Hematopoietic multipotent progenitor cell treated with erythropoietin and hydrocortisone succinate and interleukin-3 and kit ligand, for 4 days (in vitro differentiated cells): ENCODE data around the gene SCAMP3.
"Not testable (repeated sequence)": the region's sequence is repeated elsewhere in the genome, so short reads cannot be mapped to it uniquely, and the experiment has no call there.

ENCODE experiments used
- DNase-seq: peaks from one replicate; pipeline ENCODE4 v3.0.0-alpha.2; 2015

Gene SCAMP3

DNA sequence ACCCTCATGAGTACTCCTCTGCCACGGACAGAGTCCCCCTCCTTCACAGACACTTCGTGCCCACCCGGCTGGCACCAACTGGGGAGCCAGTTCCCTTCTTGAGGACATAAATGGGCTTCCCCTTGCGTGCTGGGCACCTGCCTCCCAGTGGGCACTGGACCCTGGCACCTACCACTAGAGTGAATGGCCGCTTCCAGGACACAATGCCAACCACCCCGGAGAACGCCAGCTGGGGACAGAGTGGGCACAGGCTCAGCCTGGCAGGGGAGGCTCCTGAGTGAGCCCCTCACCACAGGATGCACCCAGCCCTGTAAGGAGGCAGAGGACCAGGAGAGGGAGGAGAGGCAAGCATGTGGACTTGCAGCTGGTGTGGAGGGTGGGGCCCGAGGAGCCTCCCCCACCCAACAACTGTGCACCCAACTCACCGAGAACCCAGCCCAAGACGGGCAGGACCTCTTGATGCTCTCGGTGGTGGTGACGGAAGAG lies 7.9 kb downstream of the SCAMP3 start:
- no peak for DNase-seq

GRCh38 chr1:155253797-155254196 lies 8.4 kb downstream of the SCAMP3 start:
- DNase-seq = no peak

DNA sequence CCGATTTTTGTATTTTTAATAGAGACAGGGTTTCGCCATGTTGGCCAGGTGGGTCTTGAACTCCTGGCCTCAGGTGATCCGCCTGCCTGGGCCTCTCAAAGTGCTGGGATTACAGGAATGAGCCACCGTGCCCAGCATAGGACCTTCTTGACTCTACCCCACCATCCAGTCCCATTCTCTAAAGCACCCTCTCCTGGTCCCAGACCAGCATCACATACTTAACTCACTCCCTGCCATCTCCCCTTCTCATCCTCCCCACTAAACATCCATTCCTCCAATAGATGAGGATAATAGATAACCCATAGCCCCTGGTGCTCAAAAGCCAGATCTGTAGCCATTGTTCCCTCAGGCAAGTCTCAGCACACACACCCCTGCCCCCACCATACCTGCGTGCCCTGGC lies 9.0 kb downstream of the SCAMP3 start:
- DNase-seq = no peak

DNA sequence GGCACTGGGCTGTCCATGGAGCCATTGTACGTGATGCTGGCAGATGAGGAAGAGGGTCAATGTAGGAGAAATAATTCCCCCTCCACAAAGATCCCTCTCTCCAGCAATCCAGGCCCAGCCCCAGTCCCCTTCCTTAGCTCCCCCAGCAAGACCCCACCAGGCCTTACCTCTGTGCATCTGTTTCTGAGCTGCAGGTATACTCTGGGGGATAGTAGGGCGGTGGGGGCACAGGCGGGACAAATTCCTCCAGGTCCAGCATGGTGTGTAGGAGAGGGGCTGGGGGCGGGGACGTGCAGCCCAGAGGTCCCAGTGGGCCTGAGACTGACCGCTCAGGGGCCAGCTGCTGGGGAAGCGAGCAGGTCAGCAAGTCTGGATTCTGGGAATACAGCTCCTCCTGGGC lies 10.6 kb downstream of the SCAMP3 start:
- DNase-seq = no peak

GRCh38 chr1:155250633-155251449 lies 11.3 kb downstream of the SCAMP3 start:
- DNase-seq = peak; percentile 98

DNA sequence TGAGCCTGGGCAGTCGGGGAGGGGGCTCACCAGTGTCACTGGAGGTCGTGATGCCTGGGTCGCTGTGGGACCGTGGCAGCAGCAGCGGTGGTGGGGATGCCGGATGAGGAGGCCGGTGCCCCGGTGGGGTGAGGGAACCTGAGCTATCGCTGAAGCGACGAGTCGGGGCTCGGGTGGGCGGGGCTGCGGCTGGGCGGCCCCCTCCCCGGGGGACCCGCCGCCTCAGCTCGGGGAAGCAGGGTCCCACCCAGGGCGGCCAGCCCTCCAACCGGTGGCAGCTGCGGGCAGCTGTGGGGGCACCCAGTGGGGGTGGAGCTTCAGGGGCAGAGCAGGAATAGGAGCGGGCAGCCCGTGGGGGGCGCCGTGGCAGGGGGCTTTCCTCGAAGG lies 11.9 kb downstream of the SCAMP3 start:
- peak; percentile 75 for DNase-seq

GRCh38 chr1:155247667-155248553 lies 14.2 kb downstream of the SCAMP3 start:
- DNase-seq = peak; percentile 94

- DNase-seq = not testable (repeated sequence)
Measured at GRCh38 chr1:155246796-155247195, 15.4 kb downstream of the SCAMP3 start.

- DNase-seq = no peak
Measured at GRCh38 chr1:155245163-155245524, 17.0 kb downstream of the SCAMP3 start.

DNA sequence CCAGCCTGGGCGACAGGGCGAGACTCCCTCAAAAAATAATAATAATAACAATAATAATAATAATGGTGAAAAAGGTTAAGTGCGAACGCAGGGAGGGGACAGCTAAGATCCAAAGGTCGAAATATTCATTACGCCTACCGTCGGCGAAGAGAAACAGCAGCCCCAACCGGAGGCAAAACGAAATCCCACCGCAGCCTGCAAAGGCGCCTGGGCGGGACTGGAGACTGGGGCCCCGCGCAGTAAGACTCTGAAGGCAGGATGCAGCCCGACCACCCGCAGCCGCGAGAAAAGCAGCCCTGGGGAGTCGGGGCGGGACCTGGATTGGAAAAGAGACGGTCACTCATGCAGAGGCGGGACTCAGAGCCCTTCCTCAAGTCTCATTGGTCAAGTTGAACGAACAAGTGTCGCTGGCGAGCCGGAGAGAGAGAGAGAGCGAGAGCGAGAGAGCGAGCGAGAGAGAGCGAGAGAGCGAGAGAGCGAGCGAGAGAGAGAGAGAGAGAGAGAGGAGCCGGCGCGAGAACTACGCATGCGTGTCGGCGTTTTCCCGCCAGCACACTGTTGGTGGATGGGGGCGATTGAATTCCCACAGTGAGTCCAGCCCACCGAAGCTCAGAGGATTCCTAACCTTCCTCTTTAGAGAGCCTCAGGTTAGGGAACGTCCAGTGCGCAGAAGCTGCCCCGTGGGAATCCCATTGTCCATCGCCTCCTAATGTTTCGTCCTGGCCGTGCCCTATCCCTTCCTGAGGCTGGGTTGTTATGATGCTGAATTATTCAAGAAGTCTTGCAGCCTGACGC lies 17.6 kb downstream of the SCAMP3 start:
- peak; percentile 100 for DNase-seq

- no peak for DNase-seq
Measured at GRCh38 chr1:155242805-155243358, 19.3 kb downstream of the SCAMP3 start.

DNA sequence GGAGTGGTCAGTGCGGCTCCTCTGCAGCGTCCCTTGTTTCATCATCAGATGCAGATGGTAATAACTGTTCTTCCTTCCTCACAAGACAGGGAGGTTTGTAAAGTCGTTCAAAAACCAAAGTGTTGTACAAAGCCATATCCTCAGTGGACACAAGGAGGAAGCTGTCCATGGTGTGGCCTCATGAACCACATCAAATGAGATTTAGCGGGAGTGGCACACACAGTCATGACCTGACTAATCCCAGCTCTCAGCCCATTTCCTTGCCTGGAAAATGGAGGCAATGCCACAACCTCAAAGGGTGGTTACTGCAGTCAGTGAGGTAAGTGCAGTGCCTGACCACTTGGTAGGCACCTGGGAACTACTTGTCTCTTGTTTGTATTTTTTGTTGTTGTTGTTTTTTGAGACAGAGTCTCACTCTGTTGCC lies 20.3 kb downstream of the SCAMP3 start:
- peak; percentile 72 for DNase-seq

- peak; percentile 93 for DNase-seq
Measured at GRCh38 chr1:155241069-155241679, 21.0 kb downstream of the SCAMP3 start.

DNA sequence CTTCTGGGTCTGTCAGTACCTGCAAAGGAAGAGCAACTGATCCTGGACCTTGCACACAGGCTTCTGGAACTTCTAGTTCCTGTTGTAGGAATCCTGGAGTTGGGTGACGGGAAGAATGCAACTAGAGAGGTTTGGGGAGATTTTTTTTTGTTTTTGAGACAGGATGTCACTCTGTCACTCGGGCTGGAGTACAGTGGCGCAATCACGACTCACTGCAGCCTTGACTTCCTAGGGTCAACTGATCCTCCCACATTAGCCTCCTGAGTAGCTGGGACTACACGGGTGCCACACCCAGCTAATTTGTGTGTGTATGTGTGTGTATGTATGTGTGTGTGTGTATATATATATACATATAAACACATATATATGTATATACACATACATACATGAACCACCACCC lies 25.7 kb downstream of the SCAMP3 start:
- no peak for DNase-seq

GRCh38 chr1:155235375-155235774 lies 26.8 kb downstream of the SCAMP3 start:
- DNase-seq = not testable (repeated sequence)

DNA sequence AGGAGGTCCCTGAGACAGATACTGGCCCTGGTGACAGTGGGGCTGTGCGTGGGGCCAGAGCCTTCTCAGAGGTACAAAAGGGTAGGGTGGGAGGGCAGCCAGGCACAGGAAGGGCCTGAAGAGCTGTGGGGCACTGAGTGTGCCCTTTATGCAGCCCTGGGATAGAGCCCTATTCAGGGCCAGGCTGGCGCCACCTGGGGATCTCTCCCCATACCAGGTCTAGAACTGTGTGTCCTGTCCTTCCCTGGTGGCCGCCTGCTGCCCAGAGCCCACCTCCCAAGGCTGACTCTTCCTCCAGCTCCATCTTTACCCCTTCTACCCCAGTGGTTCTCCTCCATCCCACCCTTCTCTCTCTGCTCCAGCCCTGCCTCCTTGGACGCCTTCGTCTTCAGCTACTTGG lies 28.7 kb downstream of the SCAMP3 start:
- not testable (repeated sequence) for DNase-seq

DNA sequence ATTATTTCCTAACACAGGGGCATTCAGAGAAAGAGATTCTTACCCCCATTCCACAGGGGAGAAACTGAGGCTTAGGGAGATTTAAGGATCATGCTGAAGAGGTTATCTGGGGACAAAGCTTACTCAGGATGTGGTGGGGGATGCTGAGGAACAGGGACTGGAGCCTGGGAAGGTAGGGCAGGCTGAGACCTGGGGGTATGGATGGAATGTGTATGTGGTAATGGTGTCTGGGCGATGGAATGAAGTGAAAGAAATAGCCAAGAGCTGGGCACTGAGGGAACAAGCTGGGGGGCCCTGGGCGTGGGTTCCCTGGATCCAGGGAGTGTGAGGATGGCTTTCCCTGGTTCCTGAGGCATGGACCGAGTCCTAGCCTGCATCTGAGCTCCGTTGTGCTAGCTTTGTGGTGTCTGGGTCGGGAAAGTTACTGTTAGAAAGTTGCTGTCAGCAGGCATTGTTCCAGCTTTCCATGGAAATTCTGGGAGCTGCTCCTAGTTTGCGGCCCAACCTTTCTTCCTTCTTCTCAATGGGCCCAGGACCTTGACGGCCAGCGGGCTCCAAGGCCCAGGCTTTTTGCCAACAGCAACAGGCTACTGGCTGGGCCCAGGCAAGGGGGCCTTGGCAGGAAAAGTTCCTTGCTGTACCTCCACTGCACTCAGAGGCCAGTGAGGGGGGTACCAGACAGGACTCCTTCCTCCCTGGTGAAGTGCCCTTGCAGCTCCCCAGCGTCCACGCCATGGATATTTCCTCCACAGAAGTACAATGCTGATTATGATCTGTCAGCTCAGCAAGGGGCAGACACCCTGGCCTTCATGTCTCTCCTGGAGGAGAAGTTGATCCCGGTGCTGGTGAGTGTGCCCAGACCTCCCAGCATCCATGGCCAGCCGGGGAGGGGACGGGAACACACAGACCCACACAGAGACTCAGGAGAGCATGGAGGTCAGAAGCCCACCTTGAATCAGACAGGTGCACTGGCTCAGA lies 29.9 kb downstream of the SCAMP3 start:
- DNase-seq = not testable (repeated sequence)

- not testable (repeated sequence) for DNase-seq
Measured at GRCh38 chr1:155231302-155231701, 30.9 kb downstream of the SCAMP3 start.

- no peak for DNase-seq
Measured at GRCh38 chr1:155228096-155228427, 34.1 kb downstream of the SCAMP3 start.

GRCh38 chr1:155227261-155228095 lies 34.7 kb downstream of the SCAMP3 start:
- peak; percentile 100 for DNase-seq
